Natural killer cell (primary cell): Measurements from ENCODE around the gene NAALADL2. TPM values are rescaled to one million over a fixed set of nuclear protein-coding genes. Genes with fewer than 3 reads are reported as not detected.

Experiments
- ATAC-seq, 3 donors: fragments of 150-1000 bp in 2 of 3; fragments of 200-7000 bp in 1 of 3; cut with Tn5 transposase; 1 replicate in 1 of 3; 2 replicates in 2 of 3; pipeline ENCODE4 v1.10.0; 2021; ENCODE audit warnings: mild to moderate bottlenecking in 2 of 3, moderate library complexity in 2 of 3
- DNase-seq, 2 donors: peaks; one replicate each; pipeline versions ENCODE4 v3.0.0 to v3.0.0-alpha.2; 2013 to 2021; ENCODE audit warnings: mixed read lengths in 1 of 2
- H3K27ac ChIP-seq: one replicate; pipeline ENCODE4 v1.5.1; 2013; ENCODE audit warnings: mild to moderate bottlenecking, low read length
- H3K27me3 ChIP-seq: one replicate; pipeline ENCODE4 v1.6.1; 2013; ENCODE audit warnings: low read length; ENCODE audit not compliant: control insufficient read depth, insufficient read depth
- H3K36me3 ChIP-seq: one replicate; pipeline ENCODE4 v1.6.1; 2013; ENCODE audit warnings: low read length; ENCODE audit not compliant: control insufficient read depth, insufficient read depth
- H3K4me1 ChIP-seq: one replicate; pipeline ENCODE4 v1.6.1; 2013; ENCODE audit warnings: low read length; ENCODE audit not compliant: control insufficient read depth, insufficient read depth
- H3K4me3 ChIP-seq: one replicate; pipeline ENCODE4 v1.5.1; 2013; ENCODE audit warnings: low read length
- H3K9me3 ChIP-seq: one replicate; pipeline ENCODE4 v1.6.1; 2013; ENCODE audit warnings: low read length; ENCODE audit not compliant: control insufficient read depth, insufficient read depth
- H3K27ac Mint-ChIP-seq, 2 donors: one replicate each; pipeline ENCODE4 v1.8.0; 2022; ENCODE audit warnings: mild to moderate bottlenecking in 2 of 2, mixed read lengths in 2 of 2, moderate library complexity in 1 of 2
- H3K27me3 Mint-ChIP-seq, 2 donors: one replicate each; pipeline ENCODE4 v1.8.0; 2022; ENCODE audit warnings: low read depth in 2 of 2, mixed read lengths in 2 of 2
- H3K36me3 Mint-ChIP-seq: one replicate; pipeline ENCODE4 v1.8.0; 2022; ENCODE audit warnings: mixed read lengths
- H3K4me1 Mint-ChIP-seq, 2 donors: one replicate each; pipeline ENCODE4 v1.8.0; 2022; ENCODE audit warnings: mixed read lengths in 2 of 2
- H3K4me3 Mint-ChIP-seq: one replicate; pipeline ENCODE4 v1.8.0; 2022; ENCODE audit warnings: mild to moderate bottlenecking, moderate library complexity, mixed read lengths
- H3K9me3 Mint-ChIP-seq, 2 donors: one replicate each; pipeline ENCODE4 v1.8.0; 2022; ENCODE audit warnings: mixed read lengths in 2 of 2
- WGBS: methylation state at CpG from one replicate; pipeline ENCODE4 v1.1.7; 2013; ENCODE audit warnings: missing lambda C conversion rate; ENCODE audit not compliant: insufficient coverage; 5-methylcytosine and 5-hydroxymethylcytosine counted together
- intact Hi-C: fragments of 100-400 bp; cut with micrococcal nuclease; formaldehyde crosslinking; loops from one replicate; pipeline ENCODE4 v1.14.2; 2022
- total RNA-seq, 4 donors: library from RNA; stranded (reverse); fragments of 120-200 nt in 1 of 4; gene quantifications; one replicate each; pipeline versions ENCODE4 v1.2.3 to v1.2.4, GENCODE V29; 2013 to 2022
- TF ChIP-seq, protein P1 (sequence below): fragments of 200-600 bp; IDR thresholded peaks from one replicate; pipeline ENCODE4 v1.8.0; 2022; ENCODE audit warnings: antibody characterized with exemption

NAALADL2 gene
- total RNA-seq, 3 donors from 2014 or later (not counting 1 experiment from before 2014, with no cell fraction given), result not detected

DNA sequence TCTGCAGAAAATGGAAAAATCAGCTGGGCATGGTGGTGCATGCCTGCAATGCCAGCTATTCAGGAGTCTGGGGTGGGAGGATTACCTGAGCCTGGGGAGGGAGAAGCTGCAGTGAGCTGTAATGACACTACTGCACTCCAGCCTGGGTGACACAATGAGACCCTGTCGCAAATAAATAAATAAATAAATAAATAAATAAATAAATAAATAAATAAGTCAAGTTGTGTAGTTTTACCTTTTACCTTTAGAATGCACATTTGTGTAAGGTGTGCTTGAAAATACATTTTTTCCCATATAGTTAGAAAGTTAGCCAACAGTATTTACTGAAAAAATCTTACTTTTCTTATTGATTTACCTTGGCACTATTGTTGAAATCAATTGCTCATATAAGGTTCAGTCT is 515.6 kb downstream of the NAALADL2 start:
- no CpG with 5 or more reads among the region's 1 CpG for WGBS
- no peaks in the 10 kb centered on the region for H3K4me1 Mint-ChIP-seq
- Histone ChIP-seq H3K4me3 (no peak overlapping the region), H3K4me1 (no peaks in the 10 kb centered on the region), H3K9me3 (peaks cover 3% of the 10 kb centered on the region), H3K36me3 (no peaks in the 10 kb centered on the region), H3K27me3 (no peaks in the 10 kb centered on the region), H3K27ac (no peak overlapping the region)
- peaks cover 3 to 4% of the 10 kb centered on the region in 2 donors for H3K9me3 Mint-ChIP-seq
- no peaks in the 10 kb centered on the region for H3K36me3 Mint-ChIP-seq
- TF ChIP-seq, protein P1, sequence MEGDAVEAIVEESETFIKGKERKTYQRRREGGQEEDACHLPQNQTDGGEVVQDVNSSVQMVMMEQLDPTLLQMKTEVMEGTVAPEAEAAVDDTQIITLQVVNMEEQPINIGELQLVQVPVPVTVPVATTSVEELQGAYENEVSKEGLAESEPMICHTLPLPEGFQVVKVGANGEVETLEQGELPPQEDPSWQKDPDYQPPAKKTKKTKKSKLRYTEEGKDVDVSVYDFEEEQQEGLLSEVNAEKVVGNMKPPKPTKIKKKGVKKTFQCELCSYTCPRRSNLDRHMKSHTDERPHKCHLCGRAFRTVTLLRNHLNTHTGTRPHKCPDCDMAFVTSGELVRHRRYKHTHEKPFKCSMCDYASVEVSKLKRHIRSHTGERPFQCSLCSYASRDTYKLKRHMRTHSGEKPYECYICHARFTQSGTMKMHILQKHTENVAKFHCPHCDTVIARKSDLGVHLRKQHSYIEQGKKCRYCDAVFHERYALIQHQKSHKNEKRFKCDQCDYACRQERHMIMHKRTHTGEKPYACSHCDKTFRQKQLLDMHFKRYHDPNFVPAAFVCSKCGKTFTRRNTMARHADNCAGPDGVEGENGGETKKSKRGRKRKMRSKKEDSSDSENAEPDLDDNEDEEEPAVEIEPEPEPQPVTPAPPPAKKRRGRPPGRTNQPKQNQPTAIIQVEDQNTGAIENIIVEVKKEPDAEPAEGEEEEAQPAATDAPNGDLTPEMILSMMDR, result no peak
- DNase-seq (no peak), ATAC-seq (no peak)
- no peaks in the 10 kb centered on the region for H3K27me3 Mint-ChIP-seq
- no peak overlapping the region for H3K4me3 Mint-ChIP-seq
- no peak overlapping the region for H3K27ac Mint-ChIP-seq
- intact Hi-C loops, result no loop called here

DNA sequence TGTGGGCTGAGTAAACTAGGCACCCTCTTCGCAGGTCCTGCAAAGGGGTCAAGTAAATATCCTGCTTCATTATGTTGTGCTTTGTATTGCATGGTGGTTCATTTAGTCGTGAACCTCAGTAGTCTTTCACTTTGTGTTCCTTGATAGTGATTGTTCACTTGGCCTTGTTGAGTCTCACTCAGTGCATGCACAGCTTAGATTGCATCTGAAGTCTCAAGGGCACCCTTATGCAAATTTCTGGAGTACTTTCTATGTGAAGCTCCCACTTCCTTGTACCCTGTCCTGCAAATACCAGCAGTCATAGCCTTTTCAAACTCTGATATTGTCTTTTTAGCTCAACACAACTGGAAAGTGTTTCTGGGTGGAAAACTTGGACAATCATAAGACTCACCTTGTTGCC is 519.2 kb downstream of the NAALADL2 start:
- TF ChIP-seq, protein P1, result no peak
- intact Hi-C loops, result no loop called here
- 84% methylated on average over 2 of the region's 2 CpGs for WGBS
- H3K4me3 Mint-ChIP-seq, result no peak overlapping the region
- no peak overlapping the region for H3K27ac Mint-ChIP-seq
- H3K36me3 ChIP-seq, result no peaks in the 10 kb centered on the region
- peaks cover 3 to 4% of the 10 kb centered on the region in 2 donors for H3K9me3 Mint-ChIP-seq
- H3K4me1 Mint-ChIP-seq, result no peaks in the 10 kb centered on the region
- H3K36me3 Mint-ChIP-seq, result no peaks in the 10 kb centered on the region
- H3K9me3 ChIP-seq, result peaks cover 3% of the 10 kb centered on the region
- no peaks in the 10 kb centered on the region for H3K4me1 ChIP-seq
- no peak overlapping the region for H3K27ac ChIP-seq
- H3K4me3 ChIP-seq, result no peak overlapping the region
- DNase-seq (no peak), ATAC-seq (no peak)
- no peaks in the 10 kb centered on the region for H3K27me3 Mint-ChIP-seq
- H3K27me3 ChIP-seq, result no peaks in the 10 kb centered on the region

DNA sequence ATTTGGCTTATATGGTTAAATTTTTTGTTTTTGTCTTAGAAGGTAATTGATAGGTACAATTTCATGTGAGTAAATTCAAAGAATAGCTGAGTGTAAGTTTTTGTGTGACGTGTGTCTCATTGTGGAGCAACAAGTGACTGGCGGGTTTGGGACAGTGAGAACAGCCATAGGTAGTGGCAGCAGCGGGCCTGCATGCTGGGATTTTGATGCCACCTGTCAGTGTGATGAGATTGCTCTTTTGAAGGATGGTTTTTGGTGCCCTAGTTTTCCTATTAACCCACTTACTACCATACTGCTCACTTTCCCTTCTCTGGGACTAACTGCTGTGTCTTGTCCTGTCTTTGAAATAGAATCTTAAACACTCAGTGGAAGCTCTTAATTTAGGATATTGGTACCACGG is 522.6 kb downstream of the NAALADL2 start:
- Histone ChIP-seq H3K4me1 (no peaks in the 10 kb centered on the region), H3K36me3 (no peaks in the 10 kb centered on the region), H3K4me3 (no peak overlapping the region), H3K27me3 (no peaks in the 10 kb centered on the region), H3K9me3 (peaks cover 3% of the 10 kb centered on the region), H3K27ac (no peak overlapping the region)
- intact Hi-C loops, result no loop called here
- TF ChIP-seq, protein P1, result no peak
- WGBS, result 87% methylated on average over 2 of the region's 4 CpGs
- H3K4me1 Mint-ChIP-seq, result no peaks in the 10 kb centered on the region
- ATAC-seq (no peak), DNase-seq (no peak)
- peaks cover 3 to 6% of the 10 kb centered on the region in 2 donors for H3K9me3 Mint-ChIP-seq
- no peaks in the 10 kb centered on the region for H3K36me3 Mint-ChIP-seq
- H3K27me3 Mint-ChIP-seq, result no peaks in the 10 kb centered on the region
- H3K27ac Mint-ChIP-seq, result no peak overlapping the region
- H3K4me3 Mint-ChIP-seq, result no peak overlapping the region

DNA sequence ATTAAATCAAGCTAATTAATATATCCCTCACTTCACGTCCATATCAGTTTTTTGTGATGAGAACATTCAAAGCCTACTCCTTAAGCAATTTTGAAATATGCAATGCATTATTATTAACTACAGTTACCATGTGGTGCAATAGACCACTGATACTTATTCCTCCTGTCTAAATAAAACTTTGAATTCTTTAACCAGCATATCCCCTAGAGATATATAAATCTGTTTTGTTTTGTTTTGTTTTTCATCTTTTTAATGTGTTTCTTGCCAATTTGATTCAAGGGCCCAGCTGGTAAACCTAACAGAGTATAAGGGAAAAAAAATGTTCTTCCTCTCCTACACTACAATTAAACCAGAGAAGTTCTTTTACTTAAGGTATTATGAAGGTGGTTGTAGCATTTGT is 524.2 kb downstream of the NAALADL2 start:
- ATAC-seq, result no peak
- no peaks in the 10 kb centered on the region for H3K27me3 ChIP-seq
- H3K27ac Mint-ChIP-seq, result no peak overlapping the region
- TF ChIP-seq, protein P1, result no peak
- H3K4me3 Mint-ChIP-seq, result no peak overlapping the region
- H3K4me1 Mint-ChIP-seq, result no peaks in the 10 kb centered on the region
- no peaks in the 10 kb centered on the region for H3K27me3 Mint-ChIP-seq
- WGBS, result no CpG with 5 or more reads among the region's 1 CpG
- DNase-seq, result no peak
- no peaks in the 10 kb centered on the region for H3K36me3 ChIP-seq
- no peaks in the 10 kb centered on the region for H3K36me3 Mint-ChIP-seq
- H3K27ac ChIP-seq, result no peak overlapping the region
- H3K4me3 ChIP-seq, result no peak overlapping the region
- H3K4me1 ChIP-seq, result no peaks in the 10 kb centered on the region
- intact Hi-C loops, result no loop called here
- H3K9me3 Mint-ChIP-seq, result peaks cover 2 to 9% of the 10 kb centered on the region in 2 donors
- H3K9me3 ChIP-seq, result no peaks in the 10 kb centered on the region
